ENCODE results near the gene SMTN. TPM values are rescaled to one million over a fixed set of nuclear protein-coding genes. Genes with fewer than 3 reads are reported as not detected.

SMTN gene
- total RNA-seq, 3 donors from 2014 or later = 13.9 to 54.1 (median 41.6) TPM

DNA sequence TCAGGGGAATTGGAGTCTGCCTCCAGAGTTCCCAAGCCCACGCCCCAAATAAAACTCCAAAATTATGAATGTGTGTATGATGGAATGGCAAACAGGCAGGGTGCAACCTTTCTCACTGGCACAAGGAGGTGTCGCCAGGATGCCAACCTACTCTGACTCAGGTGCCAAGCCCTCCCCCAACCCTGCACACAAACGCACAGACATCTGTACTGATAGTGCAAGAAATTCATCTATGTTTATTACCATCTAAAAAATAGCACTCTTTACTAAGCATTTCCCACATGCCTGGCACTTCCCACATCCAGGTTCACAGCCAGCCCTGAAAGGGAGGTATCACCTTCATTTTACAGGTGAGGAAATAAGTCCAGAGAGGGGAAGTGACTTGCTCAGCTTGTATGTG, 57.9 kb downstream of the SMTN start:
- no peak overlapping the region for H3K27ac ChIP-seq
- H3K4me1 ChIP-seq = peaks cover 0 to 4% of the 10 kb centered on the region in 2 donors
- no peaks in the 10 kb centered on the region for H3K36me3 ChIP-seq
- intact Hi-C loops (cut with DNase I; ENCODE audit: low total_unique reads) = no loop called here
- TF ChIP-seq POLR2AphosphoS5 (IDR thresholded peaks at IDR 0.05) (no peak), POLR2A (IDR thresholded peaks at IDR 0.05) (no peak)
- TF ChIP-seq, protein P1, sequence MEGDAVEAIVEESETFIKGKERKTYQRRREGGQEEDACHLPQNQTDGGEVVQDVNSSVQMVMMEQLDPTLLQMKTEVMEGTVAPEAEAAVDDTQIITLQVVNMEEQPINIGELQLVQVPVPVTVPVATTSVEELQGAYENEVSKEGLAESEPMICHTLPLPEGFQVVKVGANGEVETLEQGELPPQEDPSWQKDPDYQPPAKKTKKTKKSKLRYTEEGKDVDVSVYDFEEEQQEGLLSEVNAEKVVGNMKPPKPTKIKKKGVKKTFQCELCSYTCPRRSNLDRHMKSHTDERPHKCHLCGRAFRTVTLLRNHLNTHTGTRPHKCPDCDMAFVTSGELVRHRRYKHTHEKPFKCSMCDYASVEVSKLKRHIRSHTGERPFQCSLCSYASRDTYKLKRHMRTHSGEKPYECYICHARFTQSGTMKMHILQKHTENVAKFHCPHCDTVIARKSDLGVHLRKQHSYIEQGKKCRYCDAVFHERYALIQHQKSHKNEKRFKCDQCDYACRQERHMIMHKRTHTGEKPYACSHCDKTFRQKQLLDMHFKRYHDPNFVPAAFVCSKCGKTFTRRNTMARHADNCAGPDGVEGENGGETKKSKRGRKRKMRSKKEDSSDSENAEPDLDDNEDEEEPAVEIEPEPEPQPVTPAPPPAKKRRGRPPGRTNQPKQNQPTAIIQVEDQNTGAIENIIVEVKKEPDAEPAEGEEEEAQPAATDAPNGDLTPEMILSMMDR (IDR thresholded peaks at IDR 0.05) = no peak
- no peak overlapping the region for H3K4me3 ChIP-seq
- no peak for DNase-seq (ENCODE audit: low spot score in 2 of 2)
- no peaks in the 10 kb centered on the region for H3K27me3 ChIP-seq
- no peaks in the 10 kb centered on the region for H3K9me3 ChIP-seq

DNA sequence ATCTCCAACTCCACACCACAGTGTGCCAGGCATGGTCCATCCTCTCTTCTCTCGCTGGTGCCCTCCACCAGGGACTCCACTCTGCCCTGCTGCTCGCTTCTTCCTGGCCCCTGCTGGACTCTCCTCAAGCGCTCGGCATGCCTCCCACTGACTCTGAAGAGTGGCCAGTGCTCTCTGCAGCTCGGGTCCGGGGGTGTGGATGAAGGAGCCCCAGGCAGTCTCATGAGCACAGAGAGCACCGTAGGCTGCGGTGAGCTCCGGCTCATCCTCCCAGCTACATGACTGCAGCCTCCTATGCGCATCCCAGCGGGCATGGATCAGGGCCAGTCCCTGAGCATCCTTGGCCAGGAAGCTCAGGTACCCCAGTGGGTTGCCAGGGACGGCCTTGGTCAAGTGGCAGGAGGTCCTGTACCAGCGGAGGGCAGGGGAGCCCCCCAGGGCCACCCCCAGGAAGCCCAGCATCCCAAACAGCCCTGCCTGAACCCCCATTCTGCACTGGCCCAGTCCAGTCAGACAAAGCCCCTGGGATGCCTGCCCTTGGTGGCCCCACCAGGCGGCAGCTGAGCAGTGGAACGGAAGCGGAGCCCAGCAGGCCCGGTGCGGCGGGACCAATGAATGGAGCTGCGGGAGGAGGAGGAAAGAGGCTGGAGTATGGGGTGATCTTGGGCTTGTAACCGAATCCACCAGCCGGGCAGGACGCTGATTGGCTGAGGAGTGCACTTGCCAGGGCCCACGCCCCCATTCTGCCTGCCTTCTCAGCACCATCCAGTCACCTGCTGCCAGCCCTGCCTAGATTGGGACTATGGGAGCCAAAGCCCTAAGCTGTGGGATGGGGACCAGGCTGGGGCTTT, 59.0 kb downstream of the SMTN start, which contains the start of gene PLA2G3:
Gene PLA2G3 (minus strand): TSS at position 643 of the 851 bp plus-strand sequence. CDS start 154 bp downstream, at position 489.
- intact Hi-C loops (cut with DNase I; ENCODE audit: low total_unique reads) = no loop called here
- Histone ChIP-seq H3K9me3 (peaks cover 0 to 5% of the 10 kb centered on the region in 2 donors), H3K4me3 (no peak within 1 kb of the TSS), H3K27me3 (no peaks in the 10 kb centered on the region), H3K36me3 (no peaks in the 10 kb centered on the region), H3K27ac (no peak within 1 kb of the TSS), H3K4me1 (peaks cover 0 to 4% of the 10 kb centered on the region in 2 donors)
- no peak for DNase-seq (ENCODE audit: low spot score in 2 of 2)
- TF ChIP-seq POLR2AphosphoS5 (IDR thresholded peaks at IDR 0.05) (no peak), POLR2A (IDR thresholded peaks at IDR 0.05) (no peak)
- TF ChIP-seq, protein P1 (IDR thresholded peaks at IDR 0.05) = no peak

DNA sequence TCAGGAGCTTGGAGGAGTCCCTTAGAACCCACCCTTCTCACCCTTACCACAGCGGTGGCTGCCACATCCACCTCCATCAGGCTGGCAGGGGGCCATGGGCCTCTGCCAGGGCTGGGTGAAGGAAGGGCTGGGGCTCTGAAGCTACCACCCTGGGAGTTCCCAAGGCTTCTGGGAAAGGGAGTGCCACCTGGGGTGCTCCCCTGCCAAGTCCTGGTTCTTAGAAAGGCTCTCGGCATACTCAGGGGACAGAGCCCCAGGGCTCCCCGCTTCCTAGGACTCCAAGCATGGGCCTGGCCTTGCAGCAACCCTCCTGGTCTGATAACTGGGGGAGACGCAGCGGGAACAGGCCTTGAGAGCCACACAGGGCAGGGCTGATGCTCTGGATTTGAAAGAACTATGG, 59.6 kb downstream of the SMTN start:
- H3K27me3 ChIP-seq = no peaks in the 10 kb centered on the region
- no peaks in the 10 kb centered on the region for H3K36me3 ChIP-seq
- TF ChIP-seq POLR2A (IDR thresholded peaks at IDR 0.05) (no peak), POLR2AphosphoS5 (IDR thresholded peaks at IDR 0.05) (no peak)
- TF ChIP-seq, protein P1 (IDR thresholded peaks at IDR 0.05) = no peak
- no peak overlapping the region for H3K27ac ChIP-seq
- peaks cover 0 to 5% of the 10 kb centered on the region in 2 donors for H3K9me3 ChIP-seq
- intact Hi-C loops (cut with DNase I; ENCODE audit: low total_unique reads) = no loop called here
- H3K4me1 ChIP-seq = peaks cover 0 to 4% of the 10 kb centered on the region in 2 donors
- DNase-seq (ENCODE audit: low spot score in 2 of 2) = no peak
- H3K4me3 ChIP-seq = no peak overlapping the region

DNA sequence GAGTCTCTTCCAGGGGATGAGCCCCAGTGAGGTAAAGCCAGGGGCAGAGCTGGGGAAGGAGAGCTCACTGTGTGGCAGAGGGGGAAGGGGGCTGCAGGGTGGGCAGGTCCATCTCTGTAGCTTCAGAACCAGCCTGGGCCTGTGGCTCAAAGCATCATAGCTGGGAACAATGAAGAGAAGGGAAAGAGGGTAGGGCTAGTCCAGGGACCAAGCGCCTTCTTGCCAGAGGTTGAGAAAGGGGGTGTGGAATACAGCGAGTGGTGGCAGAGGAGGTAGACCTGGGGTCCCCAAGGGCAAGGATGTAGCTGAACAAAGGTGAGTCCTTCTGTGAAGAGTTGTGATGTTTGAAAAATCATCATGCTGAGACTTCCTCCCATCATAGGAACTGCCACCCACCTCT, 60.4 kb downstream of the SMTN start:
- TF ChIP-seq POLR2AphosphoS5 (IDR thresholded peaks at IDR 0.05) (no peak), POLR2A (IDR thresholded peaks at IDR 0.05) (no peak)
- TF ChIP-seq, protein P1 (IDR thresholded peaks at IDR 0.05) = no peak
- Histone ChIP-seq H3K27me3 (no peaks in the 10 kb centered on the region), H3K4me3 (no peak overlapping the region), H3K4me1 (peaks cover 0 to 4% of the 10 kb centered on the region in 2 donors), H3K36me3 (no peaks in the 10 kb centered on the region), H3K9me3 (peaks cover 0 to 5% of the 10 kb centered on the region in 2 donors), H3K27ac (no peak overlapping the region)
- intact Hi-C loops (cut with DNase I; ENCODE audit: low total_unique reads) = no loop called here
- DNase-seq (ENCODE audit: low spot score in 2 of 2) = no peak

DNA sequence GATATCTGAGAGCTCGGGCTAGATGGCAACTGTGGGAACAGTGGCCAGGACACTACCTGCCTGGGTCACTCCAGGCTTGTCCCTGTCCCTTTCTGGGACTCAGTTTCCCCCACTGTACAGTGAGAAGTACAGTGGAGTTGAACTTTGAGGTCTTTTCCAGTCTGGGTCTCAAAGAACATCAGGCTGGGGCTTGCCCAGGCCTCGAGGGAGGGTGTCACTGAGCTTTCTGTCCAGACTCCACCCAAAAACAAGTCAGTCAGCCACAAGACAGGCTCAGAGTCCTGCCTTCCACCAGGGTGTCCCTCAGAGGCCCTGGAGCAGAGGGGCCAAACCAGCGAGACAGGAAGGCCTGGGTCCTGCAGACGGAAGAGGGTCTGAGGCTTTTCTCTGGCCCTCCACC, 61.2 kb downstream of the SMTN start:
- Histone ChIP-seq H3K4me3 (no peak overlapping the region), H3K36me3 (no peaks in the 10 kb centered on the region), H3K27ac (peak overlapping the region; percentile 26 to 32), H3K27me3 (no peaks in the 10 kb centered on the region), H3K9me3 (peaks cover 0 to 5% of the 10 kb centered on the region in 2 donors), H3K4me1 (peaks cover 0 to 4% of the 10 kb centered on the region in 2 donors)
- TF ChIP-seq, protein P1 (IDR thresholded peaks at IDR 0.05) = no peak
- DNase-seq (ENCODE audit: low spot score in 2 of 2) = peak in 1 of 2 donors; percentile 47
- intact Hi-C loops (cut with DNase I; ENCODE audit: low total_unique reads) = no loop called here

All from breast epithelium (tissue), 4 donors.